ENCODE data around the gene KCNQ1OT1.

GRCh38 chr11:2745511-2745910 is 45.7 kb upstream of the KCNQ1OT1 start:
- TF ChIP-seq CTCF (IDR thresholded peaks at IDR 0.05), result no peak
- no peak for TF ChIP-seq POLR2A (IDR thresholded peaks at IDR 0.05)
- TF ChIP-seq EP300 (IDR thresholded peaks at IDR 0.05), result no peak
